IPS-18c (cell line): Measurements from ENCODE around the gene FANK1.
"Not testable (repeated sequence)": the region's sequence is repeated elsewhere in the genome, so short reads cannot be mapped to it uniquely, and the experiment has no call there.

Experiments
- H3K4me3 ChIP-seq: 2 replicates; pipeline ENCODE4 v1.7.0; 2013; ENCODE audit warnings: low read depth, mild to moderate bottlenecking, low read length, moderate library complexity; ENCODE audit not compliant: insufficient read depth
- H3K9me3 ChIP-seq: one replicate; pipeline ENCODE4 v1.6.1; 2013; ENCODE audit warnings: mild to moderate bottlenecking, low read length, moderate library complexity; ENCODE audit not compliant: control insufficient read depth, insufficient read depth

FANK1 gene

DNA sequence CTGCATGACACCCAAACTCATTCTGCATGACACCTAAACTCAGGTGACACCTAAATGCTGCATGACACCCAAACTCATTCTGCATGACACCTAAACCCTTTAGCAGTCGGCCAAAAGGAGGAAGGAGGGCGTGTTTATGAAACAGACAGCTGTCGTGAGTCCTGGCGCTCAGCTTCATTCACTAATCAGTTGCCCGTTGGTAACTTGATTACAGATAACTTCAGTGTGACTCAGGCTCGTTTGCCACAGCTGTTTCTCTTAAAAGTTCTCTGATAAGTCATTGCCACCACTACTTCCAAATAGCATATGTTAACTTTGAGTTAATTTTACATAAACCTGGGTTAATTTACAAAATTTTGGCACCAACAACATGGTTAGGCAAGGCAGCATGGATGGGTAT is 16.9 kb downstream of the FANK1 start:
- not testable (repeated sequence) for H3K4me3 ChIP-seq, H3K9me3 ChIP-seq

DNA sequence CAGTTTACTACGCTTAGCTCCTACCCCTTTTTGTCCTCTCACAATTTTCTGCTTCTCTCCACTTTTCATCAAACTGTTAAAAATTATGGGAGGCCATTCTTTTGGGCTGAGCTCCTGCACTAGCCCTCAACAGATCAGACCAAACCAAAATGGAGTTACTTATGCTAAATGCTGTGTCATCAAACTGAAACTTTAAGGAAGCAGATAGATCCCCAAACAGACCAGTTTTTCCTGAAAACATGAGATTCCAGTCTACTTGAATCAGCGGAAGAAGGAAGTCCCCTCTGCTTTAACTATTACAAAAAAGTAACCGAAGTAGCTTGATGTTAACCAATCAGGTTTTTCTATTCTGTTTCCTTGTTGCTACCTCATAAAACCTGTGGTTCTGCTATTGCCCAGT is 20.6 kb downstream of the FANK1 start:
- Histone ChIP-seq H3K4me3 (no peak overlapping the region), H3K9me3 (peaks cover 7% of the 10 kb centered on the region)

DNA sequence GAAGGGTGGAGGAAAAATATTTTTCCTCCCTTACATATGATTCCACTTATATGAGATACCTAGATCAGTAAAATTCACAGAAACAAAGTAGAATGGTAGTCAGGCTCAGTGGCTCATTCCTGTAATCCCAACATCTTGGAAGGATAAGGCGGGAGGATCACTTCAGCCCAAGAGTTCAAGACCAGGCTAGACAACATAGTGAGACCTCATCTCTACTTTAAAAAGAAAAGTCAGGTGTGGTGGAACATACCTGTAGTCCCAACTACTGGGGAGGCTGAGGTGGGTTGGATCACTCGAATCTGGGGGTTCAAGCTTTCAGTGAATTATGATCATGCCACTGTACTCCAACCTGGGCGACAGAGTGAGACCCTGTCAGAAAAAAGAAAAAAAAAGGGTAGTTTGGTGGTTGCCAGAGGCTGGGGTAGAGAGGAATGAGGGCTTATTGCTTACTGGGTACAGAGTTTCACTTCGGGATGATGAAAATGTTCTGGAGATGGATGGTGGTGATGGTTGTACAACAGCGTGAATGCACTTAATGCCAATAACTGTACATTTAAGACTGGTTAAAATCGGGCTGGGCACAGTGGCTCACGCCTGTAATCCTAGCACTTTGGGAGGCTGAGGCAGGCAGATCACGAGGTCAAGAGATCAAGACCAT is 21.5 kb downstream of the FANK1 start:
- not testable (repeated sequence) for H3K9me3 ChIP-seq

DNA sequence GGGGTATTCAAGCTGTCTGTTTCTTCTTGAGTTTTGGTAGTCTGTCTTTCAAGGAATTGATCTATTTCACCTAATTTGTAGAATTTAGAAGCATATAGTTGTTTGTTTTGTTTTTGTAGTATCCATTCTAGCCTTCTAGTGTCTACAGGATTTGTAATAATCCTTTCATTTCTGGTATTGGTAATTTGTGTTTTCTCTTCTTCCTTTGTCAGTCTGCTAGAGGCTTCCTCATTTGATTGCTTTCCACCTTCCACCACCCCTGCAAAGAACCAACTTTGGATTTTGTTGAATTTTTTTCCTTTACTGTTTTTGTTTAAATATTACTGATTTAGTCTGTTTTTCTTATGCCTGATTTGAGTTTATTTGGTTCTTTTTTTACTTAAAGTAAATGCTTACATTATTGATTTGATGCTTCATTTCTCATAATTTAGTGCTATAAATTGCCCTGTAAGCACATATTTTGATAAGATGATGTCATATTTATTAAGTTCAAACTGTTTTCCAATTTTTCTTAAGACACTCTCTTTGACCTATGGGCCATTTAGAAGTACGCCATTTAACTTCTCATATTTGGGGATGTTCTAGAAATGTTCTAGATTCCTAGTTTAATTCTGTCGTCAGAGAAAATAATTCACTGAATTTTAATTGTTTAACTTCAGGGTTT is 25.4 kb downstream of the FANK1 start:
- H3K9me3 ChIP-seq, H3K4me3 ChIP-seq: not testable (repeated sequence)

More for the DNA sequence above, 21.5 kb downstream of the FANK1 start:
- not testable (repeated sequence) for H3K4me3 ChIP-seq

DNA sequence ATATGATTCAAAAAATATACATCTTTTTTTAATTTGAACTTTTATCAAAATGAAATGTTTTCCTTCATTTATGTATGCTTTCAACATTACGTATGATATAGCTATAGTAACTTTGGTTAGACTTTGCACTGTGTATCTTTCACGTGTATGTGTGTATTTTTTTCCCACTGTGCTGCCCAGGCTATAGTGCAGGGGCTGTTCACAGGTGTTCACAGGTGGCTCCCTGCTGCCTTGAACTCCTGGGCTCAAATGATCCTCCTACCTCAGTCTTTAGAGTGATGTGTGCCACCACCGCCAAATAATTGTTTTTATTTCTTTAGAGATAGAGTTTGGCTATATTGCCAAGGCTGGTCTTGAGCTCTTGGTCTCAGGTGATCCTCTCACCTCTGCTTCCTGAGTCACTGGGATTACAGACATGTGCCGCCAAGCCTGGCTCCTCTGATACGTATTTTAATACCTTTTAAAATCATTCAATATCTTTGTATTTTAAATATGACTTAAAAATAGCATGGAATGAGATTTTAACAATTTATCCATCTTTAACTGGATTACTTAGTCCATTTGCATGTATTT is 29.0 kb downstream of the FANK1 start:
- Histone ChIP-seq H3K4me3 (no peak overlapping the region), H3K9me3 (no peaks in the 10 kb centered on the region)

DNA sequence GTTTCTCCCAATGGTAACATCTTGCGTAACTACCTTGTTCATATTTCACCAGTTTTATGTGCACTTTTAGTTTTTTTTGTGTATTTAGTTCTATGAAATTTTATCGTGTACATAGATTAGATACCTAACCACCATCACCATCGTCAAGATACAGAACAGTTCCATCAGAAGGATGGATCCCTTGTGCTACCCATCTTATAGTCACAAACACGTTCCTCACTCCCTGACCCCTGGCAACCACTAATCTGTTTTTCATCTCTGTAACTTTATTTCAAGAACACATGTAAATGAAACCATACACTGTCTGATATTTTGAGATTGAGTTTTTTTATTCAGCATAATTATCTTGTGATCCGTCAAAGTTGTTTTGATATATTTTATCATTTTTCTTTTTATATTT is 29.9 kb downstream of the FANK1 start:
- no peak overlapping the region for H3K4me3 ChIP-seq
- H3K9me3 ChIP-seq = no peaks in the 10 kb centered on the region

DNA sequence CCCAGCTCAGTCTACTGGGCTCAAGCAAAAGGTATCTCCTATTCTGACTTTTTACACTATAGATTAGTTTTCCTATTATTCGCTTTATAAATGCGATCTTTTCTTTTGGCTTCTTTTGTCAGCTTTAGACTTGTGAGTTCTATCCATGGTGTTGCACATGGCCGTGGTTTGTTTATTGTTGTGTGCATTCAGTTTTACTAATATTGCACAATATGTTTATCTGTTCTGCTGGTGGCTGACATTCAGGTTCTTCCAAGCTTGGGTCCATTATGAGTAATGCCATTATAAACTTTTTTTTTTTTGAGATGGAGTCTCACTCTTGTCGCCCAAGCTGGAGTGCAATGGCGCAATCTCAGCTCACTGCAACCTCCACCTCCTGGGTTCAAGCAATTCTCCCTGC is 30.9 kb downstream of the FANK1 start:
- H3K9me3 ChIP-seq, H3K4me3 ChIP-seq: not testable (repeated sequence)

DNA sequence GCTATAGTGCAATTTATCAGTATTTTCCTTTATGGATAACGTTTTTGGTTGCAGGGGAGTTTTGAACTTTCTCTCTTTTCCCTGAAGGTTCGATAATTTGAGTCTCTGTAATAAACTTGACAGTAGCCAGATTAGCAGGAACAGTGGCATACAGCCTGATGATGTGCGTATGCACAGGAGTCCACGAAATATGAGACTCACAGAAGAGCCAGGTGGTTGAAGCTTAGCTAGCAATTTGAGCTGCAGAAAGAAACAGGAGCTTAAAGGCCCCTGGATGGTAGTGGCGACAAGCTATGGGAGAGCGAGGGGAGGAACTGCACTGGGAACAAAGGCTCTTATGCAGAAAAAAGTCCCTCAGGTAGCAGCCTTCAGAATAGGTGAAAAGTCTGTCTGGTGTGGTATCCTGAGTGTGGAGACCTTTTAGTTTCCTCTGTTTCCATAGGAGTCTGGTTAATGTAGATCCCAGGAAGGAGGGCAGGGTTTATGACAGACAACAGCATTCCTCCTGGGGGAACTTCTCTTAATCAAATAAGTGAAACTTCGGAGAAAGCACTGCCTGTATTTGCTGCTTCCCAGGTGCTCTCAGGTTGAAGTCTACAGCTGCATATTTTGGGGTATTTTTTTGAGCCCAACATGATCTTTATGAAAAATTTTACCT is 32.7 kb downstream of the FANK1 start:
- H3K4me3 ChIP-seq = no peak overlapping the region

DNA sequence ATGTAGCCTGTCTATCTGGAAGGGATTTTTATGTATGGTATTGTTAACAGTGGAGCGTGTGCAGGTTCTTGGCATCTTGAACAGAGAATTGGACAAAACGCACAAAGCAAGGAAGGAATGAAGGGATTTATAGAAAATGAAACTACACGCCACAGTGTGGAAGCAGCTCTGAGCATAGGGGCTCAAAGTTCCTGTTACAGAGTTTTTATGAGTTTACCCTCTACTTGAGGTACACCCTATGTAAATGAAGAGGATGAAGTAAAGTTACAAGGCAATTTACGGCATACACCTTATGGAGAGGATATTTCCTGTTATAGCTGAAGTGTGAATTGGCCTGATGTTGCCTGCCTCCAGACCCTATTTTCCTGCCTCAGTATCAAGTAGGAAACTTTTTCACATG is 33.3 kb downstream of the FANK1 start:
- Histone ChIP-seq H3K4me3 (no peak overlapping the region), H3K9me3 (no peaks in the 10 kb centered on the region)

More for the DNA sequence above, 32.7 kb downstream of the FANK1 start:
- no peaks in the 10 kb centered on the region for H3K9me3 ChIP-seq

DNA sequence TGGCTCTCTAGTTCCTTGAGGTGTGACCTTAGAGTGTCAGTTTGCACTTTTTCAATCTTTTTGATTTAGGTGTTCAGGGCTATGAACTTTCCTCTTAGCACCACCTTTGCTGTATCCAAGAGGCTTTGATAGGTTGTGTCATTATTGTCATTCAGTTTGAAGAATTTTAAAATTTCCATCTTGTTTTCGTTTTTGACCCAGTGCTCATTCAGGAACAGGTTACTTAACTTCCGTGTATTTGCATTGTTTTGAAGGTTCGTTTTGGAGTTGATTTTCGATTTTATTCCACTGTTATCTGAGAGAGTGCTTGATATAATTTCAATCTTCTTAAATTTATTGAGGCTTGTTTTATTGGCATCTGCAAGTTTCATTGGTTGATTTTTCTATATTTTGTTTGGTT is 37.3 kb downstream of the FANK1 start:
- no peaks in the 10 kb centered on the region for H3K9me3 ChIP-seq
- no peak overlapping the region for H3K4me3 ChIP-seq

DNA sequence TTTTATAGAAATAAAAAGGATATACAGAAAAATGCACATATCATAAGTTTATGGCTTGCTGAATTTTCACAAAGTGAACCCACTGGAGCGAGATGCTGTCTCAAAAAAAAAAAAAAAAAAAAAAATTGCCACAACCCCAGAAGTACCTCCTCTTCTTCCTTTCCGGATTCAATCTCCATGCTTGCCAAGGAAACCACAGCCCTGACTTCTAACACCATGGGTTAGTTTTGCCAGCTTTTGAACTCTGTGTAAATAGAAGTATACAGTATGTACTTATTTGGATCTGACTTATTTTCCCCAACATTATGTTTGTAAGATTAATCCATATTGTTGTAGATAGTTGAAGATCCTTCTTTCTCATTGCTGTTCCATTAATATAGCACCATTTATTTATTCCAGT is 40.0 kb downstream of the FANK1 start:
- no peaks in the 10 kb centered on the region for H3K9me3 ChIP-seq
- no peak overlapping the region for H3K4me3 ChIP-seq

DNA sequence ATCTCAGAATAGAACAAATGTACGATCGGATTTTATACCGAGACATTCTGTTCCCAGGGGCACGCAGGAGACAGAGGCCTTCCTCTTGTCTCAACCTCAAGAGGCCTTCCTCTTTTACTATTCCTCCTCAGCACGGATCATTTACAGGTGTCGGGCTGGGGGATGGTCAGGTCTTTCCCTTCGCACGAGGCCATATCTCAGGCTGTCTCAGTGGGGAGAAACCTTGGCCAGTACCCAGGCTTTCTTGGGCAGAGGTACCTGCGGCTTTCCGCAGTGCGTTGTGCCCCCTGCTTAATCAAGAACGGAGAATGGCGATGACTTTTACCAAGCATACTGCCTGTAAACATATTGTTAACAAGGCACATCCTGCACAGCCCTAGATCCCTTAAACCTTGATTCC is 44.2 kb downstream of the FANK1 start:
- Histone ChIP-seq H3K4me3 (no peak overlapping the region), H3K9me3 (peaks cover 2% of the 10 kb centered on the region)

DNA sequence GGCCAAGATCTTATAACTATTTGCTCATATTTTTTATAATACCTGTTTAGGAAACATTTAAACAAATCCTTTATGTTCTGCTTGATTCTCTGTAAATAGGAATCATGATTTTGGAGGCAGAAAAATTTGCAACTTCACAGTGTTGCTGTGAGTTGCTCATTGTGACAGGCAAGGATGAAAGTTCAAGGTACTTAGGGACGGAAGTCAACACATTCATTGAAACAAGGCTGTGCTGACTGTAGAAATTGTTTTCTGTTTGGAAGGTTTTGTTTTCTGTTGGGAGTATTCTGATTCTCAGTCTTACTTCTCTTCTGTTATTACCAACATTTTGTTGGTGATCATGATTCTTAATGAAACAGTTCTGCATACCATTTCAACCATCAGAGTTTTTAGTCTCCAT is 54.9 kb downstream of the FANK1 start:
- Histone ChIP-seq H3K4me3 (no peak overlapping the region), H3K9me3 (peaks cover 11% of the 10 kb centered on the region)

DNA sequence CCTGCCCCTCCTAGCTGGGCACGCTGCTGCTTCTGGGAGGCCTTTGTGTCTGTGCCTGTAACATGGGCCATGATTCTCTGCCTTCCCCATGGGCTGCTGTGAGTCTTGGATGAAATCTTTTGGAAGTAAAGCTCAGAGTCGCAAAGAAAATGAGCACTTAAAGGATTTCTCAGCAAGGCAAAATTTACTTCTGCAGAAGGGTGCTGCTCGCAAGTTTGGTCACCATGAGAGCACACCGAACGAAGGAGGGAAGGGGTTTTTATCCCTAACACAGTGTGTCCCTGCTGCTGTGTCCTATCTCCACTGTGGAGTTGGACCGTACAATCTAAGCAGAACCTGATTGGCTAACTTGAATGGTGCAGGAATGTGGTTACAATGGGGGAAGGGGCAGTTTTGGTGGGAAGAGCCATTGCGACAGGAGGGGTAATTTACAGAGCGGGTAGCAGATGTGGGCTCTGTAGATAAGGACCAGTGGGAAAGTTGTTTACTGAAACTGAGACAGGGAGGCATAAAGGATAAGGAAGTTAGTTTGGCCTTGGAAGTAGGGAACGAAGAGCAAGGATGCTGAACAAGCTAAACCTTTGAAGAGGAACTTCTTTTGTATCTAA is 57.5 kb downstream of the FANK1 start:
- Histone ChIP-seq H3K9me3 (peaks cover 11% of the 10 kb centered on the region), H3K4me3 (no peak overlapping the region)

DNA sequence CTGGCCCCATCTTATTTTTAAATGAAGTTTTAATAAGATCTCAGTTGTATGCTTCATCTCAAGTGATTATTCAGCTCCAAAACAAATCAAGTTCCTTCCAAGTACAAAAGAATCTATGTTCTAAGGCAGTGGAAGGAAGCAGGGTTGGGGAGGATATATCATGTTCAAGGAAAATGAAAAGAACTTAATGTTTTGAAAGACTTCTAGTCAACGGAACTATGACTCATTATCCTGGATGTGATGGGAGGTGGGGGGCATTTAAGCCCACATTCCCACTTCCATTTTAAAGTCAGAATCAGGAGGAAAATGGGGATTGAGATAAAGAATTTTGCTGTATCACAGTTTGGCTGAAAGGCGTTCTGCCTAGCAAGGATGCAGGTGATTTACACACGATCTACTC is 59.4 kb downstream of the FANK1 start:
- peaks cover 11% of the 10 kb centered on the region for H3K9me3 ChIP-seq
- H3K4me3 ChIP-seq = no peak overlapping the region

DNA sequence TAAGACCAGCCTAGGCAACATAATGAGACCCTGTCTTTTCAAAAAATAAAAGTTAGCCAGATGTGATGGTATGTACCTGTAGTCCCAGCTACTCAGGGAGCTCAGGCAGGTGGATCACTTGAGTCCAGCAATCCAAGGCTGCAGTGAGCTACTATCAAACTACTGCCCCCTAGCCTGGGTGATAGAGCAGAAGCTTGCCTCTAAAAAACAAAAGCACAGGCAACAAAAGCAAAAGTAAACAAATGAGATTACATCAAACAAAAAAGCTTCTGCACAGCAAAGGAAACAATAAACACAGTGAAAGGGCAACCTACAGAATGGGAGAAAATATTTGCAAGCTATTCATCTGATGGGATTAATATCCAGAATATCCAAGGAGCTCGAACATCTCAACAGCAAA is 65.4 kb downstream of the FANK1 start:
- no peak overlapping the region for H3K4me3 ChIP-seq
- H3K9me3 ChIP-seq = no peaks in the 10 kb centered on the region

DNA sequence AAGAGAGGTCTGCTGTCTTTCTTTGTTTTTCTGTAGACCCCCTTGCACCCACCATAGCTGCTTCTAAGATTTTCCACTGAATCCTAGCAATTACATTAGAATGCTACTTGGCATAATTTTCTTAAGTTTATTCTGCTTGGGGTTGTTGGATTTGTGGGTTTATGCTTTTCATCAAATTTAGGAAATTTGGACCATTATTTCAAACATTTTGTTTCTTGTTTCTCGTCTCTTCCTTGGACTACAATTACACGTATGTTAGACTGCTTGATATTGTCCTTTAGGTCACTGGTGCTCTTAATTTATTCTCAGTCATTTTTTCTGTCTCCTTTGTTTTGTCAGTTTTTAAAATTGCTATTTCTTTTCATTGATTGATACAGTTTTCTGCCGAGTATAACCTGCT is 65.8 kb downstream of the FANK1 start:
- no peak overlapping the region for H3K4me3 ChIP-seq
- H3K9me3 ChIP-seq = no peaks in the 10 kb centered on the region

DNA sequence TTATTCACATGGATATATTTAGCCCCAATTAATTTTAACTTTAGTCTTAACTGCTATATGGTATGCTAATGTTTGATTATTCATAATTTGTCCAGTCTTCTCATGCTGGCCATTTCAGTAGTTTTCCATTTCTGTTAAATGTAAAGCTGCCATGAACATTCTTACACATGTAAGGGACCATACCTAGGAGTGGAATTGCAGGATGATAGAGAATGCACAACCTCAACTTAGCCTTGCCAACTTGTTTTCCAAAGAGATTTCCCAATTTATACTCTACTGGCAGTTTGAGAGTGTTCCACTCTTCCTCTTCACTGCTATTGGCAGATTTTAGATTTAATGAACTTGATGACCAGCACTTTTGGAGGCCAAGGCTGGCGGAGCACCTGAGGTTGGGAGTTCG is 68.2 kb downstream of the FANK1 start:
- no peak overlapping the region for H3K4me3 ChIP-seq
- no peaks in the 10 kb centered on the region for H3K9me3 ChIP-seq
